ENCODE measurements around the gene MDH2.
"Not testable (repeated sequence)": the region's sequence is repeated elsewhere in the genome, so short reads cannot be mapped to it uniquely, and the experiment has no call there.

MDH2 gene

GRCh38 chr7:76072243-76073148, 24.6 kb downstream of the MDH2 start:
- no peak for DNase-seq (ENCODE audit: low spot score)

- no peak for DNase-seq (ENCODE audit: low spot score)
Measured at GRCh38 chr7:76073335-76073990, 25.6 kb downstream of the MDH2 start.

DNA sequence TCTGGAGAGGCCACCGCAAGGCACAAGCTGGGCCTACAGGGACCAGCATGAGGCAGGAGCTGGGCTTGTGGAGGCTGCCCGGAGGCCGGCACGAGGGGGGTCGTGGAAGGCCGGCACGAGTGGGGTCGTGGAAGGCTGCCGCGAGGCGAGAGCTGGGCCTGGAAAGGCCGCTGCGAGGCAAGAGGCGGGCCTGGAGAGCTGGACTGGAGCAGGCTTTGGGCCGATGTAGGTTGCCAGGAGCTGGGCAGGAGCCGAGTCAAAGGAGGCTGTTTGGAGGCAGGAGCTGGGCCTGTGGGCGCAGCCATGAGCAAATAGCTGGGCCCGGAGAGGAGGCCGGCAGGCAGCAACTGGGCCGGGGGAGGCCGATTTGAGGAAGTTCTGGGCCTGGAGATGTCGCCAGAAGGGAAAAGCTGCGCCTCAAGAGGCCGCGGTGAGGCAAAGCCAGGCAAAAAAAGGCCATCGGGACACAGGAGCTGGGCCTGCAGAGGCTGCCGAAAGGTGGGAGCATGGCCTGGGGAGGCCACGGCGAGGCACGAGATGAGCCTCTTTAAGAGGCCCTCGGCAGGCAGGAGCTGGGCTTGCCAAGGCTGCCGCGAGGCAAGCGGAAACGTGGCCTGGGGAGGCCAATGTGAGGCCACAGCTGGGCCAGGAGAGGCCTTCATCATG, 26.5 kb downstream of the MDH2 start:
- DNase-seq (ENCODE audit: low spot score), result no peak

DNA sequence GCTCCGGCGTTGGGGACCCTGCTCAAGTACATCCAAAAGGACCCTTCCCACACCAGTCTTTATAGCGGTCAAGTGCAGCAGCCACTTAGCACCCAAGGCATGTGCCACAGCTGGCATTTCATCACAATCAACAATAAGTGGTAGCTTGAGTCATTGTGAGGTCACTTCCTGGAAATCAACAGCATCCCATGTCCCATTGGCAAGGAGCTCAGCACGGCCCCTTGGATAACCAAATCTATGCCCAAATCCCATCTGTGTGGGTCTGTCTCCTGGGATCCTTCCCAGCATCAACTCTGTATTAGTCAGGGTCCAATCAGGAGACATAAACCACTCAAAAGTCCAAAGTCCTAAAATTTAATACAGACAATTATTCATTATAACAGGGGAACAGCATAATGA, 27.1 kb downstream of the MDH2 start:
- no peak for DNase-seq (ENCODE audit: low spot score)

DNA sequence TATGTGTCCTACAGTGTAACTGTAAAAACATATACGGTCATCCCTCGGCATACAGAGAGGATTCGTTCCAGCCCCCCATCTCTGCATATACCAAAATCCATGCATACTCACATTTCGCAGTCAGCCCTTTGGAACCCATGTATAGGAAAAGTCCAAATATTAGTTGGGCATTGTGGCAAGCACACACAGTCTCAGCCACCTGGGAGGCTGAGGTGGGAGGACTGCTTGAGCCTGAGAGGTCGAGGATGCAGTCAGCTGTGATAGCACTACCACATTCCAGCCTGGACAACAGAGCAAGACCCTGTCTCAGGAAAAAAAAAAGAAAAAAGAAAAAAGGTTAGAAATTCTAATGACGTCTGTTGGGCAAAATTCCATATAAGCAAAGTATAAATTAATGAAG, 29.1 kb downstream of the MDH2 start:
- DNase-seq (ENCODE audit: low spot score), result no peak

DNA sequence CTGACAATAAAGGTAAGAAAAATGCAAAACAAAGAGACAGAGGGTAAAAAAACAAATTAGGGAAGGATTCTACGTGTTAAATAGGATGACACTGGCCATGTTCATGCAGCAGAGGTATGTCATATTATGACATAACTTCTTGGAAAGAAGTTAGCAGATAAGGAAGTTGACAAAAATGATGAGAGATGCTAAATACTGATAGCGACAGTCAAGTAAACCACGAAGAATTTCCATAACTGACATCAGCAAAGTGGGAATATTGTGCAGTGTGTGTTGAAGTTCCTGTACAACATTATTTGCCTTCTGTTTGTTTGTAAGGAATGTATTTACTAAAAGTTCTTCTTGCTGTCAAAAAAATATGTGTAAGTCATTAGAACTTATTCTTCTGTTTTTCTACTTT, 29.5 kb downstream of the MDH2 start:
- no peak for DNase-seq (ENCODE audit: low spot score)

GRCh38 chr7:76080204-76080603, 32.3 kb downstream of the MDH2 start:
- DNase-seq (ENCODE audit: low spot score), result no peak

- not testable (repeated sequence) for DNase-seq (ENCODE audit: low spot score)
Measured at GRCh38 chr7:76084115-76084514, 36.2 kb downstream of the MDH2 start.

DNA sequence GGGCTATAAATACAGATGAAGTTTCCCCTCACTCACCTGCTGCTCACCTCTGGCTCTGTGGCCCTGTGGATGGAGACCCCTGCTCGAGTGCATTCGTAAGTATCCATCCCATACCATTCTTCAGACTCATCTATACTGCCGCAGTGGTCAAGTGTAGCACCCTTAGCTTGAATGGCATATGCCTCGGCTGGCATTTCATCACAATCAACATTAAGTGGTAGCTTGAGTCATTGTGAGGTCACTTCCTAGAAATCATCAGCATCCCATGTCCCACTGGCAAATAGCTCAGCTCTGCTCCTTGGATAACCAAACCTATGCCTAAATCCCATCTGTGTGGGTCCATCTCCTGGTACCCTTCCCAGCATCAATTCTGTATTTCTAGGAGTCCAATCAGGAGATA, 38.2 kb downstream of the MDH2 start:
- no peak for DNase-seq (ENCODE audit: low spot score)

GRCh38 chr7:76087362-76087791, 39.5 kb downstream of the MDH2 start:
- not testable (repeated sequence) for DNase-seq (ENCODE audit: low spot score)

DNA sequence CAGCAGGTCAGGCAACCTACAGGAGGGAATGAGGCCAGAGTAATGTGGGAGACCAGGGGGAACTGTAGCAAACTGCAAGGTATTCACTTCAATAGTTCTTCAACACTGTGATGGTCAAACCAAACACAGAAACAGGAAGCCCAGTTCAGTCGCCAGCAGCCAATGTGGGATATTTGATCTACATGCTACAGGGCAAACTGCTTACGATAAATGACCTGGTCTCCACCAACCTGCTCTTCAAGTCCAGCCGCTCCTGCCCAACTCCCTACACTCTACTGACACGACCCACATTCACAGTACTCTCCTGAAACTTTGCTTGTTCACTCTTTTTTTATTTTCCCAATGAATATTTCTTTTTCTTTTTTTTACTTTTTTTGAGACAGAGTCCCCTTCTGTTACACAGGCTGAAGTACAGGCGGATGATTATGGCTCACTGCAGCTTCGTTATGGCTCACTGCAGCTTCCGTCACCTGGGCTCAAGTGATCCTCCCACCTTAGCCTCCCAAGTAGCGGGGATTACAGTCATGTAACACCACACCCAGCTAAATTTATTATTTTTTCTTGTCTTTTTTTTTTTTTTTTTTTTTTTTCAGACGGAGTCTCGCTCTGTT, 42.1 kb downstream of the MDH2 start:
- no peak for DNase-seq (ENCODE audit: low spot score)

DNA sequence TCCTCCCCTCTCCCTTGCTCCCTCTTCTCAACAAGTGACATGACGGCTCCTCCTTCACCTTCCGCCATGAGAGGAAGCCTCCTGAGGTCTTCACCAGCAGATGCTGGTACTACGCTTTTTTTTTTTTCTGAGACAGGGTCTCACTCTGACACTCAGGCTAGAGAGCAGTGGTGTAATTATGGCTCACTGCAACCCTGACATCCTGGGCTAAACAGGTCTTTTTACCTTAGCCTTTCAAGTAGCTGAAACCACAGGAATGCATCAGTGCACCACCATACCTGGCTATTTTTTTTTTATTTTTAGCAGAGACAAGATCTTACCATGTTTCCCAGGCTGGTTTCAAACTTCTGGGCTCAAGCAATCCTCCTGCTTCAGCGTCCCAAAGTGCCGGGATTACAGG, 43.6 kb downstream of the MDH2 start:
- no peak for DNase-seq (ENCODE audit: low spot score)

GRCh38 chr7:76093531-76093930, 45.6 kb downstream of the MDH2 start:
- DNase-seq (ENCODE audit: low spot score), result not testable (repeated sequence)

DNA sequence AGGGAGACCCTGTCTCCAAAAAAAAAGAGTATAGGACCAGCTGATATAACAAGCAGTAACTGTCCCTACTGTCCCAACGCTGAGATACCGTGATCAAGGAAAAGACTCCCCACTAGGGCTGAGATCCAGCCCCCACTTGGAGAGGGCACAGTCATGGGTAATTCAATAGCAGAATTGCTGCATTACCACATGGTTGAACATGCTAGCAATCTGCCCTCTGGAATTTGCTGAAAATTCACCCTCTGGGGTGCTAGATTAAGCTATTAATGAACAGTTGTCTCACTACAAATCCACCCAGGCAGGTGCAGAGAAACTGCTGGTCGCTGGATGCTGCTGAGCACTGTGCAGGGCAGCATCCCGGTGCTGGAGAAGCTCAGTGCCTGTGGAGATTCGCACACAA, 46.4 kb downstream of the MDH2 start:
- not testable (repeated sequence) for DNase-seq (ENCODE audit: low spot score)

DNA sequence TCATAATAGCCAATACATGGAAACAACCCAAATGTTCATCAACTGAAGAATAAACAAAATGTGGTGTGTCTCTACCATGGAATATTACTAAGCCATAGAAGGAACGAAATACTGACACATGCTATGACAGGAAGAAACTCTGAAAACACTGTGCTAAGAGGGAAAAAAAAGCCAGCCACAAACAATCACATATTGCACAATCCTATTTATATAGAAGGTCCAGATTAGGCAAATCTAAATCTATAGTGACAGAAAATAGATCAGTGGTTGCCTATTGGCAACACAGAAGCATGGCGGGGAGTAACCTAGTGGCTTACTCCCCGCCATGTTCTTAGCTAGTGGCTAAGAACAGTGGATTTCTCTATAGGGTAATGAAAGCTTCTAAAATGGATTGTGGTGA, 48.0 kb downstream of the MDH2 start:
- DNase-seq (ENCODE audit: low spot score), result no peak

GRCh38 chr7:76101693-76102437, 54.0 kb downstream of the MDH2 start:
- not testable (repeated sequence) for DNase-seq (ENCODE audit: low spot score)

DNA sequence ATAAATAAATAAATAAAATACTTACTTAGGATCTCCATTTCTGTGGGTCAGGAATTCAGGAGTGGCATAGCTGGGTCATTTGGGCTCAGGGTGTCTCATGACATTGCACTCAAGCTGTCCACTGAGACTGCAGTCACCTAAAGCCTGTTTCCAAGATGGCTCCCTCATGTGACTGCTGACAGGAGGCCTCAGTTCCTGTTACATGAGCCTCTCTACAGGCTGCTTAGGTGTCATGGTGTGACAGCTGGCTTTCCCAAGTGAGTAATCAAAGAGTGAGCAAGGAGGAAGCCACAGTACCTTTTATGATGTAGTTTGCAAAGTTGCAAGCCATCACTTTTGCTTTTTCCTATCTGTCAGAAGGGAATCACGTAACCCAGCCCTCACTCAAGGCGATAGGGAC, 55.9 kb downstream of the MDH2 start:
- not testable (repeated sequence) for DNase-seq (ENCODE audit: low spot score)

DNA sequence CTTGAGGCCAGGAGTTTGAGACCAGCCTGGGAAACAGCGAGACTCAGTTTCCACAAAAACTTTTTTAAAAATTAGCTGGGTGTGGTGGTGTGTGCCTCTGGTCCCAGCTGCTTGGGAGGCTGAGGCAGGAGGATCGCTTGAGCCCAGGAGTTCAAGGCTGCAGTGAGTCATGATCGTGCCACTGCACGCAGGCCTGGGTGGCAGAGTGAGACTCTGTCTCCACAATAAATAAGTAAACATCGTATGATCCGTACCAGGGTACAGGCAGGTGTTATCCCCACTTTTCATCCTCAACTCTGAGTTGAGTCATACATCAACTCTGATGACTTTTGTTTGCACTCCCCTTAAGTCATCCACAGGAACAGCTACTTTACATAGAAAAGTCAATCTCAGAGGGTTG, 58.2 kb downstream of the MDH2 start:
- not testable (repeated sequence) for DNase-seq (ENCODE audit: low spot score)

GRCh38 chr7:76106893-76107292, 59.0 kb downstream of the MDH2 start:
- DNase-seq (ENCODE audit: low spot score), result no peak

- no peak for DNase-seq (ENCODE audit: low spot score)
Measured at GRCh38 chr7:76108540-76109233, 60.8 kb downstream of the MDH2 start.

- not testable (repeated sequence) for DNase-seq (ENCODE audit: low spot score)
Measured at GRCh38 chr7:76113042-76113630, 65.2 kb downstream of the MDH2 start.
